SK-MEL-5 (cell line): Measurements from ENCODE around the gene SH3TC2. TPM values are rescaled to one million over a fixed set of nuclear protein-coding genes. Genes with fewer than 3 reads are reported as not detected.

Experiments used
- DNase-seq: peaks from one replicate; pipeline ENCODE4 v3.0.0-alpha.2; 2016; ENCODE audit warnings: low read depth, low spot score
- in situ Hi-C: cut with HindIII; loops from 2 replicates; pipeline ENCODE4 v1.10.0; 2016; ENCODE audit warnings: low sequenced_read_pairs, high pct_unique_total_duplicates, low pct_unique_long_range_greater_than_20kb
- total RNA-seq: library from RNA; depleted of rRNA; stranded (reverse); fragments of >200 nt; shearing (Covaris generic); gene quantifications from 2 replicates; pipeline ENCODE4 v1.2.3, GENCODE V29; 2014

Gene SH3TC2
- total RNA-seq, 1 experiment from 2014 or later, result 21.8 TPM

GRCh38 chr5:149014571-149015031, 48.3 kb downstream of the SH3TC2 start:
- no peak for DNase-seq
- in situ Hi-C loops, result no loop called here

GRCh38 chr5:149013796-149014195, 49.1 kb downstream of the SH3TC2 start:
- no peak for DNase-seq
- in situ Hi-C loops, result no loop called here

GRCh38 chr5:149012350-149012749, 50.5 kb downstream of the SH3TC2 start:
- in situ Hi-C loops, result no loop called here
- DNase-seq, result no peak

- in situ Hi-C loops, result no loop called here
These were observed 51.1 kb downstream of the SH3TC2 start for GRCh38 chr5:149011728-149012127.

GRCh38 chr5:149011084-149011483, 51.8 kb downstream of the SH3TC2 start:
- in situ Hi-C loops, result no loop called here
- peak; percentile 76 for DNase-seq

More at GRCh38 chr5:149011728-149012127, 51.1 kb downstream of the SH3TC2 start:
- DNase-seq, result no peak

- in situ Hi-C loops, result no loop called here
- no peak for DNase-seq
These were observed 55.7 kb downstream of the SH3TC2 start for GRCh38 chr5:149007174-149007573.

GRCh38 chr5:149006426-149006825, 56.4 kb downstream of the SH3TC2 start:
- DNase-seq, result no peak
- in situ Hi-C loops, result no loop called here

GRCh38 chr5:149005077-149005892, 57.6 kb downstream of the SH3TC2 start:
- no peak for DNase-seq
- in situ Hi-C loops, result no loop called here

- in situ Hi-C loops, result no loop called here
- DNase-seq, result no peak
These were observed 58.3 kb downstream of the SH3TC2 start for GRCh38 chr5:149004559-149004958.

- in situ Hi-C loops, result no loop called here
- no peak for DNase-seq
These were observed 59.8 kb downstream of the SH3TC2 start for GRCh38 chr5:149002761-149003689.

- in situ Hi-C loops, result no loop called here
- DNase-seq, result no peak
These were observed 60.8 kb downstream of the SH3TC2 start for GRCh38 chr5:149002053-149002452.

- in situ Hi-C loops, result no loop called here
These were observed 61.7 kb downstream of the SH3TC2 start for GRCh38 chr5:149001162-149001561.

GRCh38 chr5:148999741-149000140, 63.1 kb downstream of the SH3TC2 start:
- DNase-seq, result no peak
- in situ Hi-C loops, result no loop called here

More at GRCh38 chr5:149001162-149001561, 61.7 kb downstream of the SH3TC2 start:
- no peak for DNase-seq

GRCh38 chr5:148998174-148998797, 64.6 kb downstream of the SH3TC2 start:
- peak; percentile 79 for DNase-seq
- in situ Hi-C loops, result no loop called here

GRCh38 chr5:148996270-148996669, 66.6 kb downstream of the SH3TC2 start:
- no peak for DNase-seq
- in situ Hi-C loops, result no loop called here

GRCh38 chr5:148995791-148996190, 67.1 kb downstream of the SH3TC2 start:
- DNase-seq, result no peak
- in situ Hi-C loops, result no loop called here

- in situ Hi-C loops, result no loop called here
- DNase-seq, result no peak
These were observed 69.5 kb downstream of the SH3TC2 start for GRCh38 chr5:148993283-148993936.
